ENCODE data around the gene RFESD.

RFESD gene

DNA sequence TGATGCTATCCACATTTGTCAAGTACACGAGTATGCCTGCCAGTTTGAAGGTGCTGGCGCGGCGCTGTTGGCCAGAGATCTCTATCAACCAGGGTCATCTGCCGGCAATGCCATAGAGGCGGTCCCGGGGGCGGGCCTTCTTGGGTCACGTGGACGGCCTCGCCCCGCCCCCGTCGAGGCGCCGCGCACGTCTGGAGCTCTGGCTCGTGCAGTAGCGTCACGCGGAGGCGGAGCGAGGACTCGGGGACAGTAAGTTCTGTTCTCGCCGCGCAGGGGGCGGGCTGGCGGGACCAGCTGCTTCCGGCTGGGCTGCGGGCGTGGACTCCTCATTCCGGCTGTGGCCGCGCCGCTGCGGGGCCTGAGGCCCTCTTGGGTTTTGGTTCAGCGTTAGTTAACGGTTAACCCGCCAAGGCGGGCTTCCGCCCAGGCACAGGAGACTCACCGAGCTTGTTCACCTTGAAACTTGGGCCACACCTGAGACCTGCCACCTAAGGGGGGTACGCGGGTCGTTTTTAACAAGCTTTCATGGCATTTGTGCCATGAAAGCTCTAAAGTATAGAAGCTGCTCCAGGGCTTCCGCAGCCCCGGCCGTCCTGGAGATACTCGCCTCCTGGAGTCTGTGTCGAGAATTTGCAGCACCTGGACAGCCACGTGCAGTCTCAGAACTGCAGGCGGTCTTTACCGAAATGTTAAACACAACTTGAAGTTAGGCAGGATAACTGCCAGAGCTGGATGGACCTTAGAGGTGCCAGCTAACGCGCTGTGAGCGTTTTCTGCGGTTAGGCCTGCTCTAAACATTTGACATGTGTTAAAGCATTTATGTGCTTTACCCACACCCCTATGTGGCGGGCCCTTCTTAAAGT lies at the start of gene RFESD:
Gene RFESD, plus strand, starts transcription at position 209 of the 863 bp plus-strand sequence. CDS start 5,495 bp downstream, outside the sequence.
- in situ Hi-C loops (cut with HindIII; ENCODE audit: low sequenced_read_pairs) = loop anchor here (25.0 kb wide), 1 partner anchor 691 kb away; no protein-coding TSS in a partner anchor

DNA sequence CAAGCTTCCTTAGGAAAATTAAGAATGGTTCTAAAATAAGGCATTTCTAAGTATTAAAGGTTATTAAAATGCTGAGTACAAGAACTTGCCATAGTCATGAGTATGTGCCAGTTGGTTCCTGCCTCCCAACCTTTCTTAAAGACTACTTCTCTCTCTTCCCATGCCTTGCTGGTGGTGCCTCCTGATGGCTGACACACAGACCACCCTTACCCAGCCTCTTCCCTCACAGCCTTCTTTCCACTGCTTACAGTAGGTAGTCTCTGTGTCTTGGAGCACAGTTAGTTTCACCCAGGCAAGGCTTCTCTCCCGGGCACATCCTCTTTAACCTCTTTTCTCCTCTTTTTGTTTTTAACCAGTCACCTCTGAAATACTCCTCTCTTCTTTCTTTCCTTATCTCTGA lies 47.3 kb upstream of the RFESD start:
- in situ Hi-C loops (cut with HindIII; ENCODE audit: low sequenced_read_pairs) = no loop called here

DNA sequence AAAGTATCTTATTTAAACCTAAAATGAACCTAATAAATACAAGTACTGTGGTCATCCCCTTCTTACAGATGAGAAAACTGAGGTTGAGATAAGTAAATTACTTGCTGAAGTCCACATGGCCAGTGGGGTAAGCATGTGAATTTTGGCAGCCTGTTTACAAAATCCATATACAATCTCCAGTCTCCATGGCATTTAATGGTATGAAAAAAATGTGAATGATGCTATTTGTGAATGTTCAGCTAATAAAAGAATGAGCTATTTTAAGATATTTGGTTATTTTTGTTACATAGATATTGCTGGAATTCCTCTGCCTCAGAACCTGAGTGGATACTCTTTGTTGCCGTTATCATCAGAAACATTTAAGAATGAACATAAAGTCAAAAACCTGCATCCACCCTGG lies 46.0 kb upstream of the RFESD start:
- in situ Hi-C loops (cut with HindIII; ENCODE audit: low sequenced_read_pairs) = no loop called here

DNA sequence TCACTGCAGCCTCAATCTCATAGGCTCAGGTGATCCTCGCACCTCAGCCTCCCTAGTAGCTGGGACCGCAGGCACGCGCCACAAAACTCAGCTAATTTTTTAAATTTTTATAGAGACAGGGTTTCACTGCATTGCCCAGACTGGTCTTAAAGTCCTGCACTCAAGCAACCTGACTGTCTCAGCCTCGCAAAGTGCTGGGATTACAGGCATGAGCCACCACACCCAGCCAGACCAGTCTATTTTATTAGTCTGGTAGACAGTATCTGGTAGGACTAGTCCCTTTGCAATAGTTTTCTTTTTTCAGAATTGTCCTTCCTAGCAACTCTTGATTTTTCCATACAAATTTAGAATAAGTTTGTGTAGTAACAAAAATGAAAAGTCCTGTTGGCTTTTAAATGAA lies 40.8 kb upstream of the RFESD start:
- in situ Hi-C loops (cut with HindIII; ENCODE audit: low sequenced_read_pairs) = no loop called here

DNA sequence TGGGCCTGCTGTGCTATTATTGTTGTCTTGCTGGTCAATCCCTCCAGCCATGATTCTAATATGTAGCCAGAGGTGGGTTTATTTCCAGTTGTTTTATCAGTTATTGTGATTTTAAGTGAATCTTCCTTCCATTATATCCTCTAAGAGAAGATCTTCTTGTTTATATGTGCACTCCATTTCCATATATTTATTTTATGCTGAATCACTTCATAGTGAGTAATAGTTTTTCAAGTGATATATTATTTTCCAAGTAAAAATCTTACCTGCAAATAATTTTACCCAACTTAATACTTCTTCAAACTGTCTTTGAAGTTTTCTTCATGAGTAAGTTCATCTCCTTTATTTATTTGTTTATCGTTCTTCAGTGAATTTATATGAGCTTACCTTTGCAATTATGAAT lies 40.2 kb upstream of the RFESD start:
- in situ Hi-C loops (cut with HindIII; ENCODE audit: low sequenced_read_pairs) = no loop called here

DNA sequence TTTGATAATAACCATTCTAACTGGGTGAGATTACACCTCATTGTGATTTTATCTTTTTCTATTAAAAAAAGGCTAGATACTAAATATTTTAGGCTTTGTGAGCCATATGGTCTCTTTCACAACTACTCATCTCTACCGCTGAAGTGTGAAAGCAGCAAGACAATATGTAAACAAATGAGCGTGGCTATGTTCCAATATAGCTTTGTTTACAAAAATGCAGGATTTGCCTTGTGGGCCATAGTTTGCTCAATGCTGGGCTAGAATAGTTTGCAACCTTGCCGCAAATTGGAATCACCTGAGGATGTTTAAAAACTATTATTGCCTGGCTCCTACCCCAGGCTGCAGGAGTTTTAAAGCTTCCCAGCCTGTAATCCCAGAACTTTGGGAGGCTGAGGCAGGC lies 36.9 kb upstream of the RFESD start:
- in situ Hi-C loops (cut with HindIII; ENCODE audit: low sequenced_read_pairs) = no loop called here

DNA sequence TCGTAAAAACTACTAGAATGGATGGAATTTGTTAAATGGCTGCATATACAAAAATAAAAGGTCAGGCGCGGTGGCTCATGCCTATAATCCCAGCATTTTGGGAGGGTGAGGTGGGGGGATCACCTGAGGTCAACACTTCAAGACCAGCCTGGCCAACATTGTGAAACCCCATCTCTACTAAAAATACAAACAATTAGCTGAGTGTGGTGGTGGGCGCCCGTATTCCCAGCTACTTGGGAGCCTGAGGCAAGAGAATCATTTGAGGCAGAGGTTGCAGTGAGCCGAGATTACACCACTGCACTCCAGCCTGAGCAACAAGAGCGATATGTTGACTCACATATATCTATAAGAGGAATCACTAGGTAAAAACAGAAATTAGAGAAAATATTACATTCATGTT lies 36.0 kb upstream of the RFESD start:
- in situ Hi-C loops (cut with HindIII; ENCODE audit: low sequenced_read_pairs) = no loop called here

DNA sequence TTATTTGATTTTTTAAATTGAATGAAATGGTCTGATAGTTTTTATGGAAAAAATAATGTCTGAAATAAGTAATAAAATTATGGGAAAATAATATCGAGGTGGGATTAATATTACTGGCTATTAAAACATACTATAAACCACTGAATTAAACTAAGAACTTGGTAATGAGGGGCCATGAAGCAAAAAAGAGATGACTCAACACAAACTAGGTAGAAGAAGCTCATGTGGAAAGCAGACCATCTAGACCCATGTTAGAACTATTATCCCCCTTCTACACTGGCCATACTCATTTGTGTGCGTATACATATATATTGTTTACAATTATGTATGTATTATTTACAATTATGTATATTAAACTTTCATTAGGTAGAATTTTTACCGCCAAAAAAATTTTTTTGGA lies 35.2 kb upstream of the RFESD start:
- in situ Hi-C loops (cut with HindIII; ENCODE audit: low sequenced_read_pairs) = no loop called here

DNA sequence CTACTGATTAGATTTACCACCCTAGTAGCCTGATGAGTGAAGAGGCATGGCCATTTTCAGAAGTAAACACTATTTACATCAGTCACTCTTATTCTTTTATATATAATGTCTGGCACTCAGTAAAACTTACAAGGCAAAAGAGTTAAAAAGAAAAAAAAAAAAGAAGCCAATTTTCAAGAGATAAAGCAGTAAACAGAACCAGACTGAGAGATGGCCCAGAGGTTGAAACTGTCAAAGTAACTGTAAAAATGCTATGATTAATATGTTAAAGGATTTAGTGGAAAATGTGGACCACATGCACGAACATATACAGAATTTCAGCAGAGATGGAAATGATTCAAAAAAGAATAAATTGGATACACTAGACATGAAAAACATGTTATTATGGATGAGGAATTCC lies 33.1 kb upstream of the RFESD start:
- in situ Hi-C loops (cut with HindIII; ENCODE audit: low sequenced_read_pairs) = no loop called here

DNA sequence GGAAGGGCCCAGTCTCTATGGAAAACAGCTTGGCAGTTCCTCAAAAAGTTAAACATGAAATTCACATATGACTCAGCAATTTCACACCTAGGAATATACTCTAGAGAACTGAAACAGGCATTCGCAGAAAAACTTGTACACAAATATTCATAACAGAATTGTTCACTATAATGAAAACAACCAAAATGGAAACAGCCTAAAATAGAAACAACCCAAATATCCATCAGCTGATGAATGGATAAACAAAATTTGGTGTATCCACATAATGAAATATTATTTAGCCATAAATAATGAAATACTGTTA lies 31.5 kb upstream of the RFESD start:
- in situ Hi-C loops (cut with HindIII; ENCODE audit: low sequenced_read_pairs) = no loop called here

DNA sequence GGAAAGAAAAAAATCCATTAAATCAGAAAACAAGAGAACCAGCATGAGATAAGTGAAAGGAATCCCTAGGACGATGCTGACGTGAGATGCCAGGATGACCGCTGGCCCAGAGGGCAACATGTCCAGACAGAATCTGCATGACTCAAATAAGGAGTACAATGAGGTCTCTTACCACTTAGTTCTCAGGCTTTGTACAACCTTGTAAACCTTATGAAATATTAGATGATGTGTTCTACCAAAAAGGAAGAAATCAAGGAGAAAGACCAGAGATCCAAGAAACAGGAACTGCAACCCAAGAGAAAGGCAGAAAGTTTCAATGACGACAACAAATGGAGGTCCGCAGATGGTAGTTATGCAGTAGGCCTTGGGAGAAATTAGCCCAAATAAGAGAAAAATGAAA lies 29.5 kb upstream of the RFESD start:
- in situ Hi-C loops (cut with HindIII; ENCODE audit: low sequenced_read_pairs) = no loop called here

DNA sequence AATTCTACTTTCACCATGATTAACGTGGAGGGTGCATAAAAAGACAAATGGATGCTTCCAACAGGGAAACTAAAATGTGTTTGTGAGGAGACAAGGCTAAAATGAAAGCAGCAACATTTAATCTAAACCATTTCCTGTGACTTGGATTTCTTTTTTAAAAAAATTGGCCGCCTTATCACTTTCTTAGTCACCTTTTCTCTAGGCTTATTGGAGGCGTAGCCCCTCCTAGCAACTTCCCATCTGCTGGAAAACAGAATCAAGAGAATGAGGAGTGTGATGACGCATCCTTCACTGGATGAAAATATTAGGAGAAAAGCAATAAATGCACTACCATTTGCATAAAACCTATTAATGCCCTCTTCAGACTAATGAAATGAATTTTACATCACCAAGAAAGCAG lies 27.5 kb upstream of the RFESD start:
- in situ Hi-C loops (cut with HindIII; ENCODE audit: low sequenced_read_pairs) = no loop called here

DNA sequence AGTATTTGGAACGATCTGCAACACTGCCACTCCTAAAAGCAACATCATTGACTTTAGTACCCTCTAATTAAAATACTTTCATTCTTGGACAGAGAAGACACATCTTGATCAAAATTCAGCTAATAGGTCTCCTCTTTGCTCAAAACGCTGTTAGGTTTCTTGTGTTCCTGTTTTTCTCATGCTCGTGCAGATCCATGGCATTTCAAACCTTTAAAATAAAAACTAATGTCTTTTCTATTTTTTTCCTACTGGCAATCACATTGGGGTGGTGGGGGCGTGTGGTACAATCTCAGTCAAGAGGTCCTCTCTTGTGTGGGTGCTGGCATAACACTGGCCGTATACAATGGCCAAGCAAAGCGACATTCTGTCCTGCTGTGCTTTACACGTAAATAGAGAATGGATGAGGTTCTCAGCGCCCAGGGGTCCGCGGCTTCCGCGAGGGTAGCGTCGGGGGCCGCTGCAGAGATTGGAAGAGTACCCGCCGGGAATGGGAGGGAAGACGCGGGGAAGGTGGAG lies 27.0 kb upstream of the RFESD start:
- in situ Hi-C loops (cut with HindIII; ENCODE audit: low sequenced_read_pairs) = no loop called here

DNA sequence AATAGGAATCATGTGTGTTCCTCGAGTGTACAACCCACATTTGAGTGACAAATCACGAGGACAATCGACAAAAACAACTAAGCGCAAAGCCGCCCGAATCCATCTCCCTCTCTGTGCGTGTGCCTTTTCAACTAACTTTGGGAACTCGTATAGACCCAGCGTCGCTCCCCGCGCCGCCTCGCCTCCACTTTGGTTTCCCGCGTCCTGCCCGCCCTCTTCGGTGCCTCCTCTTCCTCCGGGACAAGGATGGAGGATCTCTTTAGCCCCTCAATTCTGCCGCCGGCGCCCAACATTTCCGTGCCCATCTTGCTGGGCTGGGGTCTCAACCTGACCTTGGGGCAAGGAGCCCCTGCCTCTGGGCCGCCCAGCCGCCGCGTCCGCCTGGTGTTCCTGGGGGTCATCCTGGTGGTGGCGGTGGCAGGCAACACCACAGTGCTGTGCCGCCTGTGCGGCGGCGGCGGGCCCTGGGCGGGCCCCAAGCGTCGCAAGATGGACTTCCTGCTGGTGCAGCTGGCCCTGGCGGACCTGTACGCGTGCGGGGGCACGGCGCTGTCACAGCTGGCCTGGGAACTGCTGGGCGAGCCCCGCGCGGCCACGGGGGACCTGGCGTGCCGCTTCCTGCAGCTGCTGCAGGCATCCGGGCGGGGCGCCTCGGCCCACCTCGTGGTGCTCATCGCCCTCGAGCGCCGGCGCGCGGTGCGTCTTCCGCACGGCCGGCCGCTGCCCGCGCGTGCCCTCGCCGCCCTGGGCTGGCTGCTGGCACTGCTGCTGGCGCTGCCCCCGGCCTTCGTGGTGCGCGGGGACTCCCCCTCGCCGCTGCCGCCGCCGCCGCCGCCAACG lies 26.3 kb upstream of the RFESD start, which contains the start of gene GPR150:
Gene GPR150, plus strand, starts transcription at position 58 of the 840 bp plus-strand sequence. Its CDS starts 189 bp downstream, at position 247.
- in situ Hi-C loops (cut with HindIII; ENCODE audit: low sequenced_read_pairs) = no loop called here

DNA sequence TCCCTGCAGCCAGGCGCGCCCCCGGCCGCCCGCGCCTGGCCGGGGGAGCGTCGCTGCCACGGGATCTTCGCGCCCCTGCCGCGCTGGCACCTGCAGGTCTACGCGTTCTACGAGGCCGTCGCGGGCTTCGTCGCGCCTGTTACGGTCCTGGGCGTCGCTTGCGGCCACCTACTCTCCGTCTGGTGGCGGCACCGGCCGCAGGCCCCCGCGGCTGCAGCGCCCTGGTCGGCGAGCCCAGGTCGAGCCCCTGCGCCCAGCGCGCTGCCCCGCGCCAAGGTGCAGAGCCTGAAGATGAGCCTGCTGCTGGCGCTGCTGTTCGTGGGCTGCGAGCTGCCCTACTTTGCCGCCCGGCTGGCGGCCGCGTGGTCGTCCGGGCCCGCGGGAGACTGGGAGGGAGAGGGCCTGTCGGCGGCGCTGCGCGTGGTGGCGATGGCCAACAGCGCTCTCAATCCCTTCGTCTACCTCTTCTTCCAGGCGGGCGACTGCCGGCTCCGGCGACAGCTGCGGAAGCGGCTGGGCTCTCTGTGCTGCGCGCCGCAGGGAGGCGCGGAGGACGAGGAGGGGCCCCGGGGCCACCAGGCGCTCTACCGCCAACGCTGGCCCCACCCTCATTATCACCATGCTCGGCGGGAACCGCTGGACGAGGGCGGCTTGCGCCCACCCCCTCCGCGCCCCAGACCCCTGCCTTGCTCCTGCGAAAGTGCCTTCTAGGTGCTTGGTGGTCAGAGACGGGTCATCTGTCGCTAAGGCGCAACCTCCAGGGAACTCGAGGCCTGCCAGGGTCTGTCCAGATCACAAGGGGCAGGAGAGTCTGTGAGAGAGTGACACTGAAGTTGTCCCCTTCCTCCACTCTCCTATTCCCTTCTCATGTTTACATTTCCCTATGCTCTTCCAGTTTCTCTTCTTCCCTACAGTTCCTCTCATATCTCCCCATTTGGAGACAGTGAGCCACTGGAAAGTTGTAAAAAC lies 25.4 kb upstream of the RFESD start:
- in situ Hi-C loops (cut with HindIII; ENCODE audit: low sequenced_read_pairs) = no loop called here

DNA sequence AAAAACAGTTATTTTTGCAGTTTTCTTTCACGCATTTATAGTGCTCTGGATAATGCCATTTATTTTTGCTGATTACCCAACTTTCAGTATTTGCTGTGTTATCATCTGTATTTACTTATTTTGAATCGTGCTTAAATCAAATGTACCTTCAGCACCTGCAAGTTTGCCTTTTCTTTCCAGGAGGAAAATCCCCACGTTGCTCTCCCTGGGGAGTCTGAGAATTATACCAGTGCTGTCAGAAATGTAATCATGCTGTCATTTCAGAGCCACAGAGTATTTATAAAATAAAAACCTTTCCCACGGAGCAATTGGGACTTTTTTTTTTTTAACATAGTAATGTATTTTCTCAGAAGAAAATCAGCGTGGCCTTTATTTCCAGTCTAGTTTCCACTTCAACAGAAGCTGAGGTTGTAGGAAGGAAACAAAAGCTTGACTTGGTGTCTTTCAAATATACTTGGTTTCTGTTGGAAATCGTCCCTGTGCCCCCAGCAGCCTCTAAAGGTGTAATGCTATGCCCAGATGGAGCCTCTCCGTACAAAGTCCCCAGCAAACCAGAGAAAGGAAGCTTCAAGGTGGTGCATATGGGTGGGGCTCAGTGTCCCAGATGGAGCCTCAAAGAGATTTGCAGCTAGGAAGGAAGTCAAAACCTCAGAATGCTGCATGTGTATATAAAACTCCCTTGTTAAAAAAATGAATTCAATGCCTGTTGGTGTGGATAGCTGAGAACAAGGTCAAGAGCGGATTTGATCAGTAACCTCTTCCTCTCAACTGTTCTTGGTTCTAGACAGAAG lies 24.5 kb upstream of the RFESD start:
- in situ Hi-C loops (cut with HindIII; ENCODE audit: low sequenced_read_pairs) = no loop called here

DNA sequence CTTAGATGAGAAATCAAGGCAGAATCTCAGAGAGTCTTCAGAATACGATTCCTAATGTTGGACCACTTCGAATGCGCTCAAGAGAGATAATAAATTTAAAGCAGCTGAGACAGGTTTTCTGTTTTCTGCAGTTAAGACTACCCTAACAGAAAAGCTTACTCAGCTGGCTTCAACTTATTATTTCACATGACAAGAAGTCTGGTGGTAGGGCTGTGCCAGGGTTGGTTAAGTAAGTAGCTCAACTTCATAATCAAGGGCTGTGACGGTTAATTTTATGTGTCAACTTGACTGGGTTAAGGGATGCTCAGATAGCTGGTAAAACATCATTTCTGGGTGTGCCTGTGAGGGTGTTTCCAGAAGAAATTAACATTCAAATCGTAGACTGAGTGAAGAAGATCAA lies 22.9 kb upstream of the RFESD start:
- in situ Hi-C loops (cut with HindIII; ENCODE audit: low sequenced_read_pairs) = no loop called here

DNA sequence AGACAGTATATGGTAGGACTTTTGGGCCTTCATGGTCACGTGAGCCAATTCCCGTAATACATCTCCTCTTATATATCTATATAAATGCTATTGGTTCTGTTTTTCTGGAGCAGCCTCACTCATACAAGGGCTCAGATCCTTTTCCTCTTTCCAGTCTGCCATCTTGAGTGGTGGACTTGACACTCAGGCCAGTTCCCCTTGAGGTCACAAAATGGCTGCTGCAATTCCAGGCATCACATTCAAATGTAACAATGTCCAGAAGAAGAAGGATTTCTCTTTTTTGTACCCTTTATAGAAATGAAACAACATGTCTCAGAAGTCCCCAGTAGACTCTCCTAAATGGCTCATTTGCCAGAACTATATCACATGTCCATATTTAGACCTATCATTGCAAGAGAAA lies 22.2 kb upstream of the RFESD start:
- in situ Hi-C loops (cut with HindIII; ENCODE audit: low sequenced_read_pairs) = no loop called here

DNA sequence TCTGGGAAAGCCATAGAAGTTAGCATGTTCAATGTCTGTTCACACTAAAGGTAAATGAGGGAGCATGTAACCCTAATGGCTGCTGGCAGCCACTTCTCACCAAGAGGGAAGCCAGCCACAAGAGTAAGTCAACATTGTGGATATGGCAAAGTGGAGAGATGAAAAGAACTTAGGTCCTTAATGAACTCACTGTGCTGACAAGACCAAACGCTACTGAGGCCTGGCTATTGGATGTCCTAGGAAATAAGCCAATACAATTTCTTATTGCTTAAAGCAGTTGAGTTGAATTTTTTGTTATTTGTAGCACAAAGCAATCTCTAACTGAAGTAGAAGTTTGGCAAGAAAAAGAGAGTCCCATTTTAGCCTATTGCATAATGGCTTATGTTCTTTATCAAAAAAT lies 19.9 kb upstream of the RFESD start:
- in situ Hi-C loops (cut with HindIII; ENCODE audit: low sequenced_read_pairs) = loop anchor here (25.0 kb wide), 1 partner anchor 711 kb away; no protein-coding TSS in a partner anchor
